RPMI7951 (cell line): Measurements from ENCODE around the gene CCDC107. TPM values are rescaled to one million over a fixed set of nuclear protein-coding genes. Genes with fewer than 3 reads are reported as not detected.

Experiments used
- DNase-seq: peaks from one replicate; pipeline ENCODE4 v3.0.0-alpha.2; 2012; ENCODE audit warnings: low read depth
- total RNA-seq: library from RNA; depleted of rRNA; stranded (reverse); fragments of >200 nt; shearing (Covaris generic); gene quantifications from 2 replicates; pipeline ENCODE4 v1.2.3, GENCODE V29; 2014; rRNA removed

Gene CCDC107
- total RNA-seq, 1 experiment from 2014 or later: 18.1 TPM

- DNase-seq: no peak
These were observed 46.0 kb downstream of the CCDC107 start for GRCh38 chr9:35703906-35704672.

DNA sequence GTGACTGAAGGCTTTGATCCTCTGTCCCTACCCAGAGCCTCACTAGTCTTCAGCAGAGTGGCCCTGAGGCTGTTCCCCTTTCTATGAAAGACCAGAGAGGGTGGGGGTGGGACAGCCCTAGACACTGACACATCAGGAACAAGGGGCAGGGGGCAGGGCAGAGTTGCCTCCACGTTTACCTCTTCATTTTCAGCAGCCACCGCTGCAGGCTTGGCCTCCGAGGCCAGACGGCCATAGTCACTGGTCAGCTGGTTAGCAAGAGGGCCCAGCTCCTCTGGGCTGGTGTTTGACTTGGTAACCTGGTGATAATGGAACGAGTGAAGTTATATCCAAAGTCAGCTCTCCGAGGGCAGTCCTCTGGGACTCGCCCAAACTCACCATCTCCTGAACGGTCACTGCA lies 47.3 kb downstream of the CCDC107 start:
- DNase-seq: no peak

- no peak for DNase-seq
These were observed 47.8 kb downstream of the CCDC107 start for GRCh38 chr9:35705836-35706430.

- DNase-seq: no peak
These were observed 48.9 kb downstream of the CCDC107 start for GRCh38 chr9:35706951-35707350.

DNA sequence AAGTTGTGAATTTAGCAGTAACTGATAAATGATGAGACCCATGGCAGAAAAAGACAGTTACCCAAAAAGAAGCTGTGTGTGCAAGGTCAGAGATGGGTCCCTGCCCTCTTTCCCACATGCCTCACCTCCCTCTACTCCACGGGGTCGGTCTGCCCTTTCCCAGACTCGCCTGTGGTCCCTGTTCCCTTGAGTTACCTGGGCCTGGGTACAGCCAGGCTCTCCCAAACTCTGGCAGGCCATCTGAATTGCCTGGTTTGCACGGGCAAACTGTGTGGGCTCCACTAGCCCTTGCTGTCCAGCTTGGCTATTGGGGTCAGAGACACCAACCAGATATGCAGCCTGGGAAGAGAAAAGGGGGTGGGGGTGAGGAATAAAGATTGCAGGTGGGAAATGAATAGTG lies 50.1 kb downstream of the CCDC107 start:
- no peak for DNase-seq

- no peak for DNase-seq
These were observed 52.9 kb downstream of the CCDC107 start for GRCh38 chr9:35710818-35711500.

Other genes with a start within 250 kb of the CCDC107 start
- 6.4 and 7.6 TPM in 2 replicates for gene RUSC2, start 168.2 kb upstream of the CCDC107 start, total RNA-seq
- 4.0 and 5.5 TPM in 2 replicates for gene TESK1, start 53.0 kb upstream of the CCDC107 start, total RNA-seq
- 0.10 and 0.12 TPM in 2 replicates for gene CD72, start 39.9 kb upstream of the CCDC107 start, total RNA-seq
- not detected in 2 replicates for gene SIT1, start 7.4 kb upstream of the CCDC107 start, total RNA-seq
- gene RMRP, start 273 bp upstream of the CCDC107 start, total RNA-seq: 19,023 and 39,221 TPM in 2 replicates
- gene ARHGEF39, start 6.9 kb downstream of the CCDC107 start, total RNA-seq: 7.6 and 14.2 TPM in 2 replicates
- gene CA9, start 15.6 kb downstream of the CCDC107 start, total RNA-seq: 73.8 and 82.4 TPM in 2 replicates
- gene TPM2, start 31.6 kb downstream of the CCDC107 start, total RNA-seq: 146 and 206 TPM in 2 replicates
- gene TLN1, start 73.9 kb downstream of the CCDC107 start, total RNA-seq: 117 and 137 TPM in 2 replicates
- gene CREB3, start 74.4 kb downstream of the CCDC107 start, total RNA-seq: 68.4 and 83.2 TPM in 2 replicates
- 13.1 and 13.2 TPM in 2 replicates for gene GBA2, start 90.9 kb downstream of the CCDC107 start, total RNA-seq
- gene RGP1, start 91.0 kb downstream of the CCDC107 start, total RNA-seq: 9.4 and 10.3 TPM in 2 replicates
- not detected in 2 replicates for gene MSMP, start 96.0 kb downstream of the CCDC107 start, total RNA-seq
- 13.3 and 14.7 TPM in 2 replicates for gene NPR2, start 133.3 kb downstream of the CCDC107 start, total RNA-seq
- 1.7 and 1.8 TPM in 2 replicates for gene SPAG8, start 154.0 kb downstream of the CCDC107 start, total RNA-seq
- 57.7 and 63.2 TPM in 2 replicates for gene HINT2, start 156.8 kb downstream of the CCDC107 start, total RNA-seq
- gene FAM221B, start 170.4 kb downstream of the CCDC107 start, total RNA-seq: not detected in 2 replicates
- gene TMEM8B, start 170.9 kb downstream of the CCDC107 start, total RNA-seq: 1.4 and 1.9 TPM in 2 replicates
- not detected in 2 replicates for gene OR13J1, start 212.1 kb downstream of the CCDC107 start, total RNA-seq
- 0.20 TPM in 1 of 2 replicates, not detected in the other for gene HRCT1, start 247.9 kb downstream of the CCDC107 start, total RNA-seq